ENCODE results near the gene ABCD2.
"Not testable (repeated sequence)": the region's sequence is repeated elsewhere in the genome, so short reads cannot be mapped to it uniquely, and the experiment has no call there.

Gene ABCD2

GRCh38 chr12:39538679-39539104, 80.9 kb downstream of the ABCD2 start:
- DNase-seq (ENCODE audit: low read depth): no peak

GRCh38 chr12:39533951-39534350, 85.7 kb downstream of the ABCD2 start:
- DNase-seq (ENCODE audit: low read depth): no peak

GRCh38 chr12:39532448-39532847, 87.2 kb downstream of the ABCD2 start:
- no peak for DNase-seq (ENCODE audit: low read depth)

GRCh38 chr12:39526974-39527373, 92.6 kb downstream of the ABCD2 start:
- no peak for DNase-seq (ENCODE audit: low read depth)

GRCh38 chr12:39522167-39522566, 97.4 kb downstream of the ABCD2 start:
- DNase-seq (ENCODE audit: low read depth): not testable (repeated sequence)

GRCh38 chr12:39510001-39510400, 109.6 kb downstream of the ABCD2 start:
- DNase-seq (ENCODE audit: low read depth): no peak

GRCh38 chr12:39505554-39505953, 114.0 kb downstream of the ABCD2 start:
- no peak for DNase-seq (ENCODE audit: low read depth)

- DNase-seq (ENCODE audit: low read depth): no peak
Observed at GRCh38 chr12:39505023-39505422, 114.6 kb downstream of the ABCD2 start.

GRCh38 chr12:39503439-39503838, 116.2 kb downstream of the ABCD2 start:
- DNase-seq (ENCODE audit: low read depth): no peak

- DNase-seq (ENCODE audit: low read depth): no peak
Observed at GRCh38 chr12:39502726-39503125, 116.9 kb downstream of the ABCD2 start.
